ENCODE measurements around the gene PPT2. TPM values are rescaled to one million over a fixed set of nuclear protein-coding genes. Genes with fewer than 3 reads are reported as not detected.
A peak's percentile ranks its signal among the peaks of the same experiment; 100 is the strongest.

The PPT2 gene
- total RNA-seq, 2 donors from 2014 or later: 8.1 to 9.2 TPM

DNA sequence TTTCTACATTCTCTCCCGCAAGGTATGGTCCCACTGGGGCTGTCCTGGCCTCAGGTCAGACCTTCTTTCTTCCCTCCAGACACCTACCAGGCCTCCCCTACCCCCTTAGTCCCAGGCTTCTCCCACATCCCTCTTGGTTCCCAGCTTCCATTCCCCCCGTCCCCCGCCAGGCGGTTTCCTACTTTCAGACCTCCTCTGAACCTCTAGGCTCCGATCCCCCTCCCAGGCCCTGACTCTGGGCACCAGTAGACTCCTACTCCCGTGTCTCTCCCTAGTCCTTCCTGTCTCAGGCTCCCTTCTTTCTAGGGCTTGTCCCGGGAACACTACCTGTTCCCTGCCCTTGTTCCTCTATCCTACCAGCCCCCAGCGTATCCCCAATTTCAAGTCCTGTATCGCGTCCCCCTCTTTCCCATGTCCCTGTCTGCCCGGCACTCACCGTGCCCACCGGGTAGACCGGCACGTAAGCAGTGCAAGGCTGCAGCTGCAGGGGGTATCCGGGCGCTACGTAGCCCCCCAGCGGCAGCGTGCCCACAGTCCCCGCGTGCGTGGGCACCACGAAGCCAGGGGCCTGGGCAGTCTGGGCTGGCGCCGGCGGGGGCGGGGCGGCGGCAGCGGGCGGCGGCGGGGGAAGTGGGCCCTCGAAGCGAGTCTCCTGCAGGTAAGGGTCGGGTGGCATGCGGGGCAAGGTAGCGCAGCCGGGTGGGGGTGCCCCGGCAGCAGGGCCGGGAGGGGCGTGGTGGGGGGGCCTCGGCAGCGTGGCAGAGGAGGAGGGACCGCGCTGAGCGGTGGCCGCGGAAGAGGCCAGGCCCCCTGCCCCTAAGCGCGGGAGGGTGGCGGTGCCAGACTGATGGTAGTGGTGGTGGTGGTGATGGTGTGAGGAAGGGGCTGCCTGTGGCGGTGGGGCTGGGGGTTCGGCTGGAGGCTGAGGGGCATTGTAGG, 3.7 kb upstream of the PPT2 start:
- Mint-ChIP-seq H3K27me3 (peaks cover 47% of the 10 kb centered on the region), H3K27ac (no peak overlapping the region), H3K36me3 (ENCODE audit: low read depth) (peaks cover 9% of the 10 kb centered on the region), H3K4me3 (peak overlapping the region; percentile 52), H3K4me1 (peaks cover 44% of the 10 kb centered on the region)
- no peak for DNase-seq
- H3K9me3 ChIP-seq (ENCODE audit: control insufficient read depth, low read length, poor library complexity, severe bottlenecking): no peaks in the 10 kb centered on the region
- no peak for ATAC-seq

DNA sequence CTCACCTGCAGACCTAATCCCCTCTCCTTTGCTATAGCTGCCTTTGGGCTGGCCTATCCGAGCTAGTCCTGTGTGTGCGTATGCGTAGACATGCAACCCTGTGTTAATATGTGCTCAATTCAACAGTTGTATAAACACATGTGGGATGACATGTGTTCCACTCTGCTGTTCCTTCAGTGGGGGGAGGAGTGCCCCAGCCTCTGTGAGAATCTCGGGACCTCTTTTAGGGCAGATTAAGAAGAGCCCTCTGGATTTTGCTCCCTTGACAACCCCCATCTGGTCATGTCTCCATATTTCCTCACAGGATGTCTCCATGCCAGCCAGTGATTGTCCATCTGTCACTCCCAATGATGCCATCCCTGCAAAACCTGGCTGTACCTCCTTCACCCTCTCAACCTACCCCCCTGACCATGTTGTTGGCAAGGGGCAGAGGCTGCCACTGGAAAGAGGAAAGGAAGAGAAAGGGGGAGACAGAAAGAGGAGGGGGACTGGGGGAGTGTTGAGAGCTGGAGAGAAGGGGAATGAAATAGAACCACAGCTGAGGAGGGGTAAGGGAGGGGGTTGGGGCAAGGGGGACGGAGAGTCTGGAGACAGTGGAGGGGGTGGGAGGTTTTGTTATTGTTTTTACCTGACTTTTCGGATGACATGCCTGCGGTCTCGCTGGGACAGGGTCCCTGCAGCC, 2.6 kb upstream of the PPT2 start:
- peak overlapping the region; percentile 25 for H3K4me3 Mint-ChIP-seq
- H3K36me3 Mint-ChIP-seq (ENCODE audit: low read depth): peaks cover 11% of the 10 kb centered on the region
- ATAC-seq: no peak
- peaks cover 46% of the 10 kb centered on the region for H3K4me1 Mint-ChIP-seq
- no peaks in the 10 kb centered on the region for H3K9me3 ChIP-seq (ENCODE audit: control insufficient read depth, low read length, poor library complexity, severe bottlenecking)
- H3K27me3 Mint-ChIP-seq: peaks cover 42% of the 10 kb centered on the region
- DNase-seq: no peak
- no peak overlapping the region for H3K27ac Mint-ChIP-seq

DNA sequence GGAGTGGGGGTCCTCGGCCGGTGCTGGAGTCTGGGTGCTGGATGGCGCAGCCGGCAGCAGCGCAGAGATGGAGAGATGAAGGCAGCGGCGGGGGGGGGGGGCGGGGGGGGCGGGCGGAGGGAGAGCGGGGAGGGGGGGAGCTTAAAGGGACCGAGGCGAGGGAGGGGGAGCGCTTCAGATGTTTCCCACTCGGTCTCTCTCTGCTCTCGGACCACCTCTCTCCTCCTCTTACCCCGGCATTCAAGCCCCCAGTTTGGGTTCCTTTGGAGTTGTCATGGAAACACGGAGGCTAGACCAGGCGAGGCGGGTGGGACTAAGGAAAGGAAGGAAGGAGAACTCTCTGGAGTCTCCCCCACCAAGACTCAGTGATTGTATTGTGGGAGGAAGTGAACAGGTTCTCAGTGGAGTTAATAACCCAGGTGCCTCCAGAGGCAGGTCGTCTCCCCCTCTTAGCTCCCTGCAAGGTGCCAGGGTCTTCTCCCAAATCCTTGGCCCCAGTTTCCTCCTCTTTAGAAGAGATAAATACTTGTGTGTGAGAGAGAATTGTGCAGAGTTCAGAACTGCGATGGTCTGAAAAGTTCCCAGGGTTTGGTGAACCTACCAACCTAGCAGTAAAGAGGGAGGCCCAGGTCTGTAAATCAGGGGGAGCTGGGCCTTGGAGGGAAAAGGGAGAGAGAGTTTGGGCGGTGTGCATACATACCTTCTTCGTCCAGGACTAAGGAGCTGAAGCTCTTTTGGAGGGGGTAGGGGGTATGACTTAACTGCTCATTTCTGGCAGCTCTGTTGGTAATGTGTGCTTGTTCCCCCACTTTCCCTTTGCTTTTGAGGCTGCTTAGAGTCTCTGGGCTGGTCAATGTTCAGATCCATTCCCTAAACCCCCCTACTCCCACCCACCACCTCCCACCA, 1.8 kb upstream of the PPT2 start, which contains the start of gene PRRT1:
TSS of gene PRRT1 (minus strand) at position 77 of the 906 bp plus-strand sequence. CDS start 112 bp downstream, outside the sequence.
- H3K4me3 Mint-ChIP-seq: peak within 1 kb of the TSS; percentile 78
- H3K27me3 Mint-ChIP-seq: peaks cover 36% of the 10 kb centered on the region
- peak within 1 kb of the TSS; percentile 53 for H3K27ac Mint-ChIP-seq
- DNase-seq: no peak
- no peak for ATAC-seq
- H3K36me3 Mint-ChIP-seq (ENCODE audit: low read depth): peaks cover 11% of the 10 kb centered on the region
- no peaks in the 10 kb centered on the region for H3K9me3 ChIP-seq (ENCODE audit: control insufficient read depth, low read length, poor library complexity, severe bottlenecking)
- H3K4me1 Mint-ChIP-seq: peaks cover 46% of the 10 kb centered on the region

DNA sequence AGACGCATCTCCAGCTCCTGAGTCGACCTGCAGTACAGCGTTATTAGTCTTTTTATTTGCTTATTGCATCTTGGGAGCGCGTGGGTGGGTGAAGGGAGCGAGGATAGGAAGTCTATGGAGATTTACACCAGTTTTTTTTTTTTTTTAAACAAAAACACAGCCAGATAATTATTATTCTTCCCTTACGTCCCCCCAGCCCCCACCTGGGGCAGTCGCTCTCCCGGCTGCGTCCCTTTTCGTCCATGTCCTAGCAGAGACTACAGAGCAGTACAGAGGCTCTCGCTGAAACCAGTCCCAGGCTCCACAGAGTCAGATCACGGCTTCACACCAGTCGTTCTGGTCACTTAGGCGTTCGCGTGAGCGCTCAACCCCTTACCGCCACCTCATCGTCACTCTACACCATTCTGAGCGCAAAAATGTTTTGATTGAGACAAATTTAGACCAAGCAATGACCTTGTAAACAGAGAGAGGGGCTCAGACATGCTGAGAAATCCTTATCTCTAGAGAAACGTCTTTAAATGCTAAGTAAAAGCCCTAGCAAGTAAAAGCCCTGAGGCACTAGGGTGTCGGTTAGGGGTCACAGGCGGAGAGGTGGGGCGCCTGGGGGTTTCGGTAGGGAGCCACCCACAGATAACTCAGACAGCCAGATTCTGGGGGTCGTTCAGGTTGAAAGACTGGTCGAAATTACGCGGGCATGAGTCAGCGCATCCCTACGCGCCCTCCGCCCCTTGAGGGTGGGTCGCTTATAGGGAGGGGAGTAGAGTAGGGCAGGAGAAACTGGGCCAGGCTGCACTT, 975 bp upstream of the PPT2 start:
- Mint-ChIP-seq H3K36me3 (ENCODE audit: low read depth) (peaks cover 17% of the 10 kb centered on the region), H3K4me1 (peaks cover 45% of the 10 kb centered on the region), H3K27me3 (peaks cover 34% of the 10 kb centered on the region), H3K27ac (no peak overlapping the region), H3K4me3 (peak overlapping the region; percentile 78)
- no peak for ATAC-seq
- H3K9me3 ChIP-seq (ENCODE audit: control insufficient read depth, low read length, poor library complexity, severe bottlenecking): no peaks in the 10 kb centered on the region
- DNase-seq: no peak

DNA sequence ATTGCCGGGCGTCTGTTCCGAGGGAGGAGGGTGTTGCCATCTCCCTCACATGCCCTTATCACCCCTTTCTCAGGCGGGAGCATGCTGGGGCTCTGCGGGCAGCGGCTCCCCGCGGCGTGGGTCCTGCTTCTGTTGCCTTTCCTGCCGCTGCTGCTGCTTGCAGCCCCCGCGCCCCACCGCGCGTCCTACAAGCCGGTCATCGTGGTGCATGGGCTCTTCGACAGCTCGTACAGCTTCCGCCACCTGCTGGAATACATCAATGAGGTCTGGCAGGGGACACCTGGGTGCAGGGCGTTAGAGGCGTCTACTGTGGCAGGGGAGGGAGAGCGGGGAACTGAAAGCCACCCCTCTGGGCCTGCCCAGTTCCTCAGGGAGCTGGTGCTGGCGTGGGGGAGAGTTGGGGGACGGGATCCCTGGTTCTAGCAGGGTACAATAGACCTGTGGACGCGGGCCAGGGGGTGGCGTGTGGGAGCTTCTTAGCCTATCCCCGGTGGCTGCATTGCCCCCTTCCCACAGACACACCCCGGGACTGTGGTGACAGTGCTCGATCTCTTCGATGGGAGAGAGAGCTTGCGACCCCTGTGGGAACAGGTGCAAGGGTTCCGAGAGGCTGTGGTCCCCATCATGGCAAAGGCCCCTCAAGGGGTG, 697 bp downstream of the PPT2 start:
- Mint-ChIP-seq H3K36me3 (ENCODE audit: low read depth) (peaks cover 20% of the 10 kb centered on the region), H3K4me3 (peak overlapping the region; percentile 98), H3K27ac (peak overlapping the region; percentile 67), H3K4me1 (peaks cover 42% of the 10 kb centered on the region), H3K27me3 (peaks cover 21% of the 10 kb centered on the region)
- DNase-seq (peak; percentile 38 to 45 (median 40)), ATAC-seq (peak; percentile 82)
- H3K9me3 ChIP-seq (ENCODE audit: control insufficient read depth, low read length, poor library complexity, severe bottlenecking): no peaks in the 10 kb centered on the region

DNA sequence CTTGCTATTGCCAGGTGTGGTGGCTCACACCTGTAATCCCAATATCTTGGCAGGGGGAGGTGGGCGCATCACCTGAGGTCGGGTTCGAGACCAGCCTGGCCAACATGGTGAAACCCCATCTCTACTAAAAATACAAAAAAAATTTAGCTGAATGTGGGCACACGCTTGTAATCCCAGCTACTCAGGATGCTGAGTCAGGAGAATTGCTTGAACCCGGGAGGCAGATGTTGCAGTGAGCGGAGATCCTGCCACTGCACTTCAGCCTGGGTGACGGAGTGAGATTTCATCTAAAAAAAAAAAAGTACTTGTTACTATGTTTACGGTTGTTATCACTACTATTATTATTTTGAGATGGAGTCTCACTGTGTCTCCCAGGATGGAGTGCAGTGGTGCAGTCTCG, 3.0 kb downstream of the PPT2 start:
- Mint-ChIP-seq H3K4me1 (peaks cover 34% of the 10 kb centered on the region), H3K27me3 (peaks cover 5% of the 10 kb centered on the region), H3K4me3 (no peak overlapping the region), H3K36me3 (ENCODE audit: low read depth) (peaks cover 11% of the 10 kb centered on the region), H3K27ac (no peak overlapping the region)
- H3K9me3 ChIP-seq (ENCODE audit: control insufficient read depth, low read length, poor library complexity, severe bottlenecking): no peaks in the 10 kb centered on the region
- no peak for ATAC-seq
- DNase-seq: no peak

DNA sequence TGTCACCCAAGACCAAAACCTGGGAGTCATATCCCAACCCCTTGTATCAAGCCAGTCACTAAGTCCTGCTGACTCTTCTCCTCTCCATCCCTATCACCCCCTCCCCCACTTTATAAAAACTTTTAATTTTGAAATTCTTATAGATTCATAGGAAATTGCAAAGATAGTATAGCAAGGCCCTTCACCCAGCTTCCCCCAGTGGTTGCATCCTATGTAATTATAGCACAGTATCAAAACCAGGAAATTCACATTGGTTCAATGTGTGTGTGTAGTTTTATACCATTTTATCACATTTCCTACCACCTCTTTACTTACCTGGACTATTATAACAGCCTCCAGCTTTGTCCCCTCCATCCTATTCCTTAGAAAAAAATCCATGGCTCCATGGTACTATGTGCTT, 4.1 kb downstream of the PPT2 start:
- Mint-ChIP-seq H3K27ac (peak overlapping the region; percentile 72), H3K4me3 (no peak overlapping the region)
- DNase-seq: no peak

DNA sequence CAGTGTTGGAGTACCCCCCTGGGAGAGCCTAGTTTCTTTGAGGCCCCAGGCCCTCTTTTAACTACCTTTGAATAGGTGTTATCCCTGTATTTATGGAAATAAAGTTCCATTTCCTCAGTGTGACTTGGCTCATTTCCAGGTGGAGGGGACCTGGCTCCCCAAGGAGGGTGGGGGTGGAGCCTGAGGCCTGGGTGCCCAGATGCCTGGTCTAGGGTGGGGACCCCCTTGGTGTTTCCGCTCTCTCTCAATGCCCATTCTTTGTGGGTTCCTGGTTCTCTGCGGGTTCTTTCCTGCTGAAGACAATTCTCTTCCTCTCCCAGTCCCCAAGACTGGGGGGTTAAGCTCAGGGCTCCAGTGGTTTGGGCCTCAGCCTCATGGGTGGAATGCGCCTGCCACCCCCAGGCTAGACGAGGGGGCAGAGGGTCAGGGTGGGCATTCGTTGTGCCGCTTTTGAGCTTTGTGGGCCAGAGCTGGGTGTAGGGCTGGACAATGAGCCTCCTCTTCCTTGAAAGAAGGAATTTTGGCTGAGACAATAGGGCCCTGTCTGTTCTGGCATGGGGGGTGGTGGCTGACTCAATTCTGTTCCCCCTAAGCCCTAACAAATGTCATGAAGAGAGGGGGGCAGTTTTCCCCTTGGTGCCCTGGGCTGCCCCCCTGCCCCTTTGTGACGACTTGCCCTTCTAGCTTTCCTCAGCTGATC, 9.8 kb downstream of the PPT2 start:
- no peaks in the 10 kb centered on the region for H3K9me3 ChIP-seq (ENCODE audit: control insufficient read depth, low read length, poor library complexity, severe bottlenecking)
- peaks cover 5% of the 10 kb centered on the region for H3K4me1 Mint-ChIP-seq
- H3K27ac Mint-ChIP-seq: peak overlapping the region; percentile 32
- no peak for ATAC-seq
- peaks cover 3% of the 10 kb centered on the region for H3K36me3 Mint-ChIP-seq (ENCODE audit: low read depth)
- DNase-seq: no peak
- H3K27me3 Mint-ChIP-seq: no peaks in the 10 kb centered on the region
- no peak overlapping the region for H3K4me3 Mint-ChIP-seq

More for the DNA sequence above, 4.1 kb downstream of the PPT2 start:
- Mint-ChIP-seq H3K4me1 (peaks cover 28% of the 10 kb centered on the region), H3K27me3 (peaks cover 1% of the 10 kb centered on the region), H3K36me3 (ENCODE audit: low read depth) (peaks cover 11% of the 10 kb centered on the region)
- ATAC-seq: no peak
- no peaks in the 10 kb centered on the region for H3K9me3 ChIP-seq (ENCODE audit: control insufficient read depth, low read length, poor library complexity, severe bottlenecking)

DNA sequence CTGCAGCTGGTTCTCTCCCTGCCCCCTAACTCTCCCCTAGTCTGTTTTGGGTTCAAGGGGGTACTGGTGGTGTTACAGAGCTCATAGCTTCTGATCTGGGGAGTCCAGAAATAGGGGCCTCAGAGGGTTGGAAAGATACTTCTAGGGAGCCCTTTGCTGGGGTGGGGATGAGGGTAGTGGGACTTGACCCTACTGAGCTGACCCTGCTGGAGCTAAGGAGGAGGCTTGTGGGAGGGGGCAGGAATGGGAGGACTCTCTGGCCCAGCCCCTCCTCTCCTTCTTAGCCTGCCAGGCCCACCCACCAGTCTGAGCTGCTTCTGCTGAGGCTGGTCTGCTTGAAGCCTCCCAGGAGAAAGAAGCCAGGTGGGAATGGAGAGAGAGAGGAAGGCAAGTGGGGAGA, 10.4 kb downstream of the PPT2 start, which contains the start of gene EGFL8:
TSS of gene EGFL8 (plus strand) at position 301 of the 400 bp plus-strand sequence. CDS start 1,571 bp downstream, outside the sequence.
- H3K27ac Mint-ChIP-seq: peak within 1 kb of the TSS; percentile 32
- H3K4me3 Mint-ChIP-seq: no peak within 1 kb of the TSS
- ATAC-seq: no peak
- H3K36me3 Mint-ChIP-seq (ENCODE audit: low read depth): peaks cover 6% of the 10 kb centered on the region
- H3K4me1 Mint-ChIP-seq: peaks cover 5% of the 10 kb centered on the region
- no peaks in the 10 kb centered on the region for H3K27me3 Mint-ChIP-seq
- DNase-seq: no peak
- H3K9me3 ChIP-seq (ENCODE audit: control insufficient read depth, low read length, poor library complexity, severe bottlenecking): no peaks in the 10 kb centered on the region

DNA sequence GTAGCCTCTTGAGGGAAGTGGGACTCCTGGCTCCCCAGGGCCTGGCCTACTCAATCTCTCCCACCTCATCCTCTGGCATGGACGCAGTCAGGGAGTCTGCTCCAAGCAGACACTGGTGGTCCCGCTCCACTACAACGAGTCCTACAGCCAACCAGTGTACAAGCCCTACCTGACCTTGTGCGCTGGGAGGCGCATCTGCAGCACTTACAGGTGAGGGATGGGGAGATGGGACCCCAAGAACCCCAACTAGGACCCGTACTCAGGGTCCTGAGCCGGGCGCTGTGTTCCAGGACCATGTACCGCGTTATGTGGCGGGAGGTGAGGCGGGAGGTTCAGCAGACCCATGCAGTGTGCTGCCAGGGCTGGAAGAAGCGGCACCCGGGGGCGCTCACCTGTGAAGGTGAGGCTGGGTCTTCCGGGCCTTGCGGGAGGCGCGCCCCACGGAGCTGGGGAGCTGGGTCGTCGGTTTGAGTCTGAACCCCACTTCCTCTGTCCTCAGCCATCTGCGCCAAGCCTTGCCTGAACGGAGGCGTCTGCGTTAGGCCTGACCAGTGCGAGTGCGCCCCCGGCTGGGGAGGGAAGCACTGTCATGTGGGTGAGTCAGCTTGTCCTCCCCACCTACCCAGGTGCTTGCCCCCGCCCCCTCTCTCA, 12.6 kb downstream of the PPT2 start:
- H3K4me1 Mint-ChIP-seq: peaks cover 14% of the 10 kb centered on the region
- no peak overlapping the region for H3K27ac Mint-ChIP-seq
- peaks cover 9% of the 10 kb centered on the region for H3K36me3 Mint-ChIP-seq (ENCODE audit: low read depth)
- no peak overlapping the region for H3K4me3 Mint-ChIP-seq
- ATAC-seq (no peak), DNase-seq (no peak)
- H3K9me3 ChIP-seq (ENCODE audit: control insufficient read depth, low read length, poor library complexity, severe bottlenecking): no peaks in the 10 kb centered on the region
- H3K27me3 Mint-ChIP-seq: no peaks in the 10 kb centered on the region

DNA sequence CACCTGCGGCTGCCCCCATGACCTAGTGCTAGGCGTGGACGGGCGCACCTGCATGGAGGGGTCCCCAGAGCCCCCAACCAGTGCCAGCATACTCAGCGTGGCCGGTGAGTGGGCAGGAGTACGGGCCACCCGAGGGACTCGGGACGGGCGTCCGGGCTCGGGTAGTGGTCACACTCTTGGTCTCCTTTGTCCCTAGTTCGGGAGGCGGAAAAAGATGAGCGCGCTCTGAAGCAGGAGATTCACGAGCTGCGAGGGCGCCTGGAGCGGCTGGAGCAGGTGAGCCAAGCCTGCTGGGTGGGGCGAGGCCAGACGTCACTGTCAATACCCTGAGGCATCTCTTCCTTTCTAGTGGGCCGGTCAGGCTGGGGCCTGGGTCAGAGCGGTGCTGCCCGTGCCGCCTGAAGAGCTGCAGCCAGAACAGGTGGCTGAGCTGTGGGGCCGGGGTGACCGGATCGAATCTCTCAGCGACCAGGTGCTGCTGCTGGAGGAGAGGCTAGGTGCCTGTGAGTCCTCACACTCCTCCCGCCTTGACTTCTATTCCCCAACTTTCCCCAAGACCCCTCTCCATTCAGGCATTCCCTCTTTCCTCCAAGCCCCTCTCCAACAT, 13.3 kb downstream of the PPT2 start:
- Mint-ChIP-seq H3K4me3 (no peak overlapping the region), H3K4me1 (peaks cover 14% of the 10 kb centered on the region), H3K27ac (no peak overlapping the region), H3K36me3 (ENCODE audit: low read depth) (peaks cover 9% of the 10 kb centered on the region), H3K27me3 (no peaks in the 10 kb centered on the region)
- DNase-seq: no peak
- no peaks in the 10 kb centered on the region for H3K9me3 ChIP-seq (ENCODE audit: control insufficient read depth, low read length, poor library complexity, severe bottlenecking)
- ATAC-seq: no peak

Measured in T-helper 17 cell (primary cell).